Measurements from ENCODE around the gene MGA.

MGA gene

DNA sequence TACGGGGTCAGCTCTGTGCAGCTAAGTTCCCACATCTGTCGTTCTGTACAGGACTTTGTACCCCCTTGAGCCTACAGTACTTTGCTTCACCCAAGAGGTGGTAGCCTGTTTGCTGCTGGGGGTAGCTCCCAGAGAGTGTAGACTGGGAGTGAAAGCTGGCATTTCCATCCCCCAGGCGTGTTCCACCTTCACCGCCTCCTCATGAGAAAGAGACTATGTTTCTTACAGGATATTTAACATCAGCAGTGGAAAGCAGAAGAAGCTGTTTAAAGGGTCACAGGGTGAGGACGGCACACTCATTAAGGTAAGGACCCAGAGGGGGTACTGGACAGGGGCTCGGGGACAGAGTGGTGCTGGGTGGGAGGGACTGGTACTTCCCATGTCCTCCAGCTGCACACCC, 157.6 kb downstream of the MGA start:
- H3K4me3 ChIP-seq (ENCODE audit: control insufficient read depth, low read depth, low read length) = no peak overlapping the region
- TF ChIP-seq, protein P1, sequence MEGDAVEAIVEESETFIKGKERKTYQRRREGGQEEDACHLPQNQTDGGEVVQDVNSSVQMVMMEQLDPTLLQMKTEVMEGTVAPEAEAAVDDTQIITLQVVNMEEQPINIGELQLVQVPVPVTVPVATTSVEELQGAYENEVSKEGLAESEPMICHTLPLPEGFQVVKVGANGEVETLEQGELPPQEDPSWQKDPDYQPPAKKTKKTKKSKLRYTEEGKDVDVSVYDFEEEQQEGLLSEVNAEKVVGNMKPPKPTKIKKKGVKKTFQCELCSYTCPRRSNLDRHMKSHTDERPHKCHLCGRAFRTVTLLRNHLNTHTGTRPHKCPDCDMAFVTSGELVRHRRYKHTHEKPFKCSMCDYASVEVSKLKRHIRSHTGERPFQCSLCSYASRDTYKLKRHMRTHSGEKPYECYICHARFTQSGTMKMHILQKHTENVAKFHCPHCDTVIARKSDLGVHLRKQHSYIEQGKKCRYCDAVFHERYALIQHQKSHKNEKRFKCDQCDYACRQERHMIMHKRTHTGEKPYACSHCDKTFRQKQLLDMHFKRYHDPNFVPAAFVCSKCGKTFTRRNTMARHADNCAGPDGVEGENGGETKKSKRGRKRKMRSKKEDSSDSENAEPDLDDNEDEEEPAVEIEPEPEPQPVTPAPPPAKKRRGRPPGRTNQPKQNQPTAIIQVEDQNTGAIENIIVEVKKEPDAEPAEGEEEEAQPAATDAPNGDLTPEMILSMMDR (IDR thresholded peaks at IDR 0.05; ENCODE audit: control insufficient read depth, insufficient read depth, low read depth, low read length, missing control alignments) = no peak
- DNase-seq (ENCODE audit: low read depth) = no peak

DNA sequence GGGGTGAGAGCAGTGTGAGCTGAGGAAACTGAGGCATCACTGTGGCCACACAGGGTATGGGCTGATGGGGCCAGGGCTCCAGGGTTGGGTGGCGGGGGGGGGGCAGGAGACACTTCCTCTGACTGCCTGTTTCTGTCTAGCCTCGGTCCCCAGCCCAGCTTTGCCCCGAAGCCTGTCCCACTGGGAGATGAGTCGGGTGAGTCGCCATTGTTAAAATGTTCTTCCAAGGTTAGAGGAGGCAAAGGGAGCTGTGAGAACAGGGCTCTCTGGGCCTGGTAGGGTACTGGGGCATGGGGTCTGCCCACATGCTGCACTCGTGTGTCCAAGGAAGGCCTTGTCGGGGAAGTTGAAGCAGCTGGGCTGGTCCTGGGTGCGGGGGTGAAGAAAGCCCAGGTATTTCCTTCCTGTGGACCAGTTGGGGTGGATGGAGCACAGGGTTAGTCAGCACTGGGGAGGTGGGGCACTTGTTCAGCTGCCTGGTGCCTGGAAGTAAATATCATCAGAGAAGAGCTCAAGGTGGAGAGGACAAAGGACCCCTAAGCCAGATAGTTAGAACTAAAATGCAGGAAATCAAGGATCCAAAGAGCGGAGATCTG, 159.3 kb downstream of the MGA start:
- no peak for DNase-seq (ENCODE audit: low read depth)
- H3K4me3 ChIP-seq (ENCODE audit: control insufficient read depth, low read depth, low read length) = no peak overlapping the region
- TF ChIP-seq, protein P1 (IDR thresholded peaks at IDR 0.05; ENCODE audit: control insufficient read depth, insufficient read depth, low read depth, low read length, missing control alignments) = no peak

DNA sequence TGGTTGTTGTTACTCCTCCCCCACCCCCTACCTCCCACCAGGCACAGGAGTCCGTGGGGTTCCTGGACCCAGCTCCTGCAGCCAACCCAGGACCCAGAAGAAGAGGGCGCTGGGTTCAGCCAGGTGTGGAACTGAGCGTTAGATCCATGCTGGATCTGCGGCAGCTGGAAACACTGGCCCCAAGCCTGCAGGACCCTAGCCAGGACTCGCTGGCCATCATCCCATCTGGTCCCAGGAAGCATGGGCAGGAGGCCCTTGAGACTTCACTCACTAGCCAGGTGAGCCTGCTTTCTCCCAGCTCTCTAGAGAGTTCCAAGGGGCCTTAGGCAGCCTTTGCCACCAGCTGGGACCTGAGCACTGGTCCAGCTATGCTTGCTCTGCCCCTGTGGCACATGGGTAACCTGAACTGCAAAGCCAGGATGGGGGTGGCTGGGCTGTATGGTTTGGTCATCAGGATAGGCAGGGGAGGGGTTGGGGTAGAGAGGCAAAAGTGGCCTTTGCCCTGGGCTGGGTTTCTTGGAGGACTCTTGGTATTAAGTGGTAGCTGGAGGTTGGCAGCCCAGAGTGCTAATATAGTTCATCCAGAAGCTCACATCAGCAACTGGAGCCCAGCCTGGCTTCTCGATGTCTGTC, 160.7 kb downstream of the MGA start:
- TF ChIP-seq, protein P1 (IDR thresholded peaks at IDR 0.05; ENCODE audit: control insufficient read depth, insufficient read depth, low read depth, low read length, missing control alignments) = no peak
- no peak overlapping the region for H3K4me3 ChIP-seq (ENCODE audit: control insufficient read depth, low read depth, low read length)
- no peak for DNase-seq (ENCODE audit: low read depth)

DNA sequence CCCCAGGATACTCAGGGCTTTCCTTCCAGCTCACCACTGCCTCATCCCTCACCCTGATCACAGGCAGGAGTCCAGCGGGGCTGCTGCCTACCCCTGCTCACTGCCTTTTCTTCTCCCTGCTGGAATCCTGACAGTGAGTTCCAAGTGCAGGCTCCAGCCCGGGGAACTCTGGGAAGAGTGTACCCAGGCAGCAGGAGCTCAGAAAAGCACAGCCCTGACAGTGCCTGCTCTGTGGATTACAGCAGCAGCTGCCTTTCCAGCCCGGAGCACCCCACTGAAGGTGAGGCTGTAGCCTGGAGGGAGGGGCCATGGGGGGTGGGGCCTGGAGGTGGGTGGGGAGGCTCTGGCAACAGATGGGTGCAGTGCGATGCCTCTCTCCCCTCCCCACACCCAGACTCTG, 161.6 kb downstream of the MGA start:
- TF ChIP-seq, protein P1 (IDR thresholded peaks at IDR 0.05; ENCODE audit: control insufficient read depth, insufficient read depth, low read depth, low read length, missing control alignments) = no peak
- DNase-seq (ENCODE audit: low read depth) = no peak
- H3K4me3 ChIP-seq (ENCODE audit: control insufficient read depth, low read depth, low read length) = no peak overlapping the region

DNA sequence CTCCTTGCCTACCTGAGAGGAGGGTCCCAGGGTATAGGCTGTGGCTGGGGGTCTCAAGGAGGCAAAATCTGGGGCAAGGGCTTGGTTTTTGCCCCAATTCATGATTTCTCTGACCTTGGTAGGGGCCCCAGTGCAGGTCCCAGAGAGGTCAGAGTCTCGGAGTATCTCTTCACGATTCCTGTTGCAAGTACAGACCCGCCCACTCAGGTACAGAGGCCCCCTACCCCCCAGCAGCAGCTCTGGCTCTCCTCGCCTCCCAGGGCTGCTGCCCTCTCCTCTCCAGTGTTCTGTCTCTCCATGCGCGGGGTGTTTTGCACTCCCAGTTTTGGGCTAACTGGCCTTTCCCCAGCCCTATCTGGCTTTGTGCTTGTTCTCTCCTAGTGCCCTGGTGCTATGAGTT, 162.3 kb downstream of the MGA start:
- TF ChIP-seq, protein P1 (IDR thresholded peaks at IDR 0.05; ENCODE audit: control insufficient read depth, insufficient read depth, low read depth, low read length, missing control alignments) = no peak
- no peak for DNase-seq (ENCODE audit: low read depth)
- no peak overlapping the region for H3K4me3 ChIP-seq (ENCODE audit: control insufficient read depth, low read depth, low read length)

Data from AG09309 (cell line).